HUES64 (cell line): ENCODE data around the gene KIF2A.
A peak's percentile ranks its signal among the peaks of the same experiment; 100 is the strongest.

Experiments
- H3K27ac ChIP-seq: 2 replicates; pipeline ENCODE4 v1.7.0; 2013; ENCODE audit warnings: low read depth, low read length, inconsistent platforms
- H3K27me3 ChIP-seq: 2 replicates; pipeline ENCODE4 v1.6.1; 2013; ENCODE audit warnings: mild to moderate bottlenecking, low read length; ENCODE audit not compliant: insufficient read depth
- H3K36me3 ChIP-seq: 2 replicates; pipeline ENCODE4 v1.6.1; 2013; ENCODE audit warnings: mild to moderate bottlenecking, low read length; ENCODE audit not compliant: insufficient read depth
- H3K4me1 ChIP-seq: 2 replicates; pipeline ENCODE4 v1.6.1; 2013; ENCODE audit warnings: mild to moderate bottlenecking, low read length, moderate library complexity; ENCODE audit not compliant: insufficient read depth
- H3K4me3 ChIP-seq: 2 replicates; pipeline ENCODE4 v1.5.1; 2013; ENCODE audit warnings: mild to moderate bottlenecking, low read length, moderate library complexity
- H3K9ac ChIP-seq: 2 replicates; pipeline ENCODE4 v1.6.1; 2013; ENCODE audit warnings: mild to moderate bottlenecking, low read depth, low read length
- H3K9me3 ChIP-seq: 2 replicates; pipeline ENCODE4 v1.6.1; 2013; ENCODE audit warnings: low read depth, low read length; ENCODE audit not compliant: insufficient read depth
- WGBS: fragments of 150-250, 120-280 bp; methylation state at CpG from one replicate; pipeline ENCODE4 v1.1.7; 2013; ENCODE audit warnings: missing lambda C conversion rate; 5-methylcytosine and 5-hydroxymethylcytosine counted together

The KIF2A gene

DNA sequence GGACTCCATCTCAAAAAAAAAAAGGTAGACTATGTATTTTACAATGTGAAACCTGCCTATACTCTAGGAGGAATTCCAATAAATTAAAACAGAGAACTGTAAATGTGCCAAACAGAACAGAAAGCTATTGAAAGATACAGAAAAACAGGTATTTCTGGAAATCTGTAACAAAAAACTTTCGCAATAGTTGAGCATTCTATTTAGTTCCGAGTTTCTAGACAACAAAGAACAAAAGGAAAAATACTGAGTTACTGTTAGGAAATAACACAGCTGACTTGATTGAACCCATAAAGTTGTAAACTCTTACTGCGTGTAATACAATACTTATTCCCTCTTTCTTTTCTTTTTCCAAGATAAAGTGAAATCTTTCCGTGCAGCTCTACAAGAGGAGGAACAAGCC, 79.1 kb downstream of the KIF2A start:
- Histone ChIP-seq H3K4me3 (no peak overlapping the region), H3K9me3 (no peaks in the 10 kb centered on the region), H3K4me1 (no peaks in the 10 kb centered on the region), H3K27me3 (no peaks in the 10 kb centered on the region), H3K9ac (no peak overlapping the region), H3K36me3 (peaks cover 93% of the 10 kb centered on the region), H3K27ac (no peak overlapping the region)
- 95% methylated on average over 4 of the region's 4 CpGs for WGBS

DNA sequence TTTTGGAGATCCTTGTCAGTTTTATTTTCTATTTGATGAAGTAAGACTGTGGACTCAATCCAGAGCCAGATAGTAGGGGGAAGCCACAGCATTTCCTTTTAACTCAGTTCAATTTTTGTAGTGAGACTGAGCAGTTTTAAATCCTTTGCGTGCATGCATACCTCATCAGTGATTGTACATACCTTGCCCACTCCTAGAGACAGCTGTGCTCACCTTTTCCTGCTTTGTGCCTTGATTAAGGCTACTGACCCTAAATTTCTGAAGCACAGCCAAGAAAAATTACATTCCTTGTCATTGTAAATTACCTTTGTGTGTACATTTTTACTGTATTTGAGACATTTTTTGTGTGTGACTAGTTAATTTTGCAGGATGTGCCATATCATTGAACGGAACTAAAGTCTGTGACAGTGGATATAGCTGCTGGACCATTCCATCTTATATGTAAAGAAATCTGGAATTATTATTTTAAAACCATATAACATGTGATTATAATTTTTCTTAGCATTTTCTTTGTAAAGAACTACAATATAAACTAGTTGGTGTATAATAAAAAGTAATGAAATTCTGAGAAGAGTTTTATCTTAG, 79.9 kb downstream of the KIF2A start:
- Histone ChIP-seq H3K36me3 (peaks cover 93% of the 10 kb centered on the region), H3K27ac (no peak overlapping the region), H3K27me3 (no peaks in the 10 kb centered on the region), H3K9me3 (no peaks in the 10 kb centered on the region), H3K4me1 (no peaks in the 10 kb centered on the region), H3K4me3 (no peak overlapping the region), H3K9ac (no peak overlapping the region)
- WGBS = 87% methylated on average over 2 of the region's 2 CpGs

DNA sequence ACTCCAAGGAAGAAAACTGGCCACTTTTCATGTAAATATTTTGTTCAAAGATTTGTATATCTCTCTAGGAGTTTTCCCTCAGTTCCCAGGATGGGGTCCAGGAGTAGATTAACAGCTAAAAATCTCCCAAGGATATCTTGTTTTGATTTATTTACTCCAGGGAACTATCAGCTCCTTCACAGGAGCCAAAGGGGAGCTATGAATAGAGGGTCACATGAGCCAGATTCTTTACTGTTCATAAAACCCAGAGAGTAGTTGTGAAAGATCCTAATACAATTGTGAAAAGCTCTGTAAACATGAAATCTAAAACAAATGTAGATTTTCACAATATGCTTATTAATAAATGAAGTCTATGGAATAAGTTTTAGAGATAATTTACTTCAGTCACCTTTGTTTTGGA, 80.8 kb downstream of the KIF2A start:
- H3K27me3 ChIP-seq = no peaks in the 10 kb centered on the region
- no peaks in the 10 kb centered on the region for H3K4me1 ChIP-seq
- H3K27ac ChIP-seq = no peak overlapping the region
- no peak overlapping the region for H3K9ac ChIP-seq
- H3K36me3 ChIP-seq = peaks cover 93% of the 10 kb centered on the region
- H3K4me3 ChIP-seq = no peak overlapping the region
- H3K9me3 ChIP-seq = no peaks in the 10 kb centered on the region

DNA sequence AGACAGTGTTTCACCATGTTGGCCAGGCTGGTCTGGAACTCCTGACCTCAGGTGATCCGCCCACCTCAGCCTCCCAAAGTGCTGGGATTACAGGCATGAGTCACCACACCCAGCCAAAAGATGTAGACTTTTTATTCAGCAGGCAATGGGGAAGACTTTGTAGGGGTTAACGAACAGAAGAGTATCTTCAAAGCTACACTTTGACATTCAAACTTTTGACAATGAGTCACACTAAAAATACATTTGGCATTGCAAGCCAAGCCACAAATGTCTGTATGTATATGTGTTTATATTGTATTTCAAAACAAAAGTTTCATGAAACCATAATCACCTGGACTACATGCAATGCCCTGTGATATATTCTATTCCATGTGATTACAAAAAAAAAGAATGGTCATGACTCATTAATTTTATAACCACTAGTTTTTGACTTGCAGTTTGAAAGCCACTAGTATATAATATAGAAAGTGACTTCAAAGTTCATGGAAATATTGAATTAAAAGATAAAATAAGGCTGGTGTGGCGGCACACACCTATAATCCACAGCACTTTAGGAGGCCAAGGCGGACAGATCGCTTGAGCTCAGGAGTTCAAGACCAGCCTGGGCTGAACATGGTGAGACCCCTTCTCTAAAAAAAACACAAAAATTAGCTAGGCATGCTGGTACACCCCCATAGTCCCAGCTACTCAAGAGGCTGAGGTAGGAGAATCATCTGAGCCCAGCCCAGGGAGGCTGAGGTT, 89.4 kb downstream of the KIF2A start:
- Histone ChIP-seq H3K4me1 (no peaks in the 10 kb centered on the region), H3K27me3 (no peaks in the 10 kb centered on the region), H3K4me3 (no peak overlapping the region), H3K27ac (no peak overlapping the region), H3K36me3 (peaks cover 77% of the 10 kb centered on the region), H3K9me3 (no peaks in the 10 kb centered on the region), H3K9ac (no peak overlapping the region)
- 90% methylated on average over 5 of the region's 5 CpGs for WGBS

DNA sequence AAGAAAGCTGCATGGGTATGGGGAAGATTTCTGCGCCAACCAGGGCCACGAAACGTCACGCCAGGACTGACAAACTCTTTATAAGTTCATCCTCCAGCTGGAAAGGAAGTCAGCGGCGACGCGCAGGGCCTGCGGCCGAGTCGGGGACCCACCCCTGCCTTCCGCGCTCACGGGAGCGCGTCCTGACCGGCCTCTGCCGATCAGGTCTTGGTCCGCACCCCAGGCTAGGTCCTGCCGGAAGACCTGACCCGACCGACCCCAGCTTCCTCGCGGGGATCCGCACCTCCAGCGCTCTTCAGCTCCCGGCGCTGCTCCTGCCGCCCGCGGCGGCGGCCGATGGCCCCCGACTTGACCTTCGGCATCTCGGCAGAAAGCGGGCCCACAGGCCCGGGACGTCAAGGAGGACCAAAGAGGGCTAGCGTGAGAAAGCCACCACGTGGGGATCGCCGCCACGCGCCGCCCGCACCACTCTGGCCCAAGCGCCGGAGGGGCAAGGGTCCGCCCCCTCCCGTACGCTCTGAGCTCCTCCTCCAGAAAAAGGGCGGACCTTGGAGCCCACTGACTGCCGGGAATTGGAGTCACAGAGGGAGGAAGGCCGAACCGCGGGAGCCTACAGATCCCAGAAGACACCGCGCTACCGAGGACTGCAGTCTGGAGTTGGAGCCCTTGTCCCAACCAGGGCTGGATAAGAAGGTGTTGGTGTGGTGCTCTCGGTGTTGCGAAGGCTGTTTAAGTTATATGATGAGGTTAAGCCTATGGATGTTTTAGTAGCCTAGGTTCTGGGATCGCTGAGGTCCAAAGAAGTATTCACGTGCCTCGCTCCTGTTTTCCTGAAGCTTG, 97.6 kb downstream of the KIF2A start, which contains the start of gene DIMT1:
DIMT1 (minus strand) TSS at position 495 of the 840 bp plus-strand sequence; CDS start at position 362, 133 bp downstream.
- under 1% methylated on average over 66 of the region's 66 CpGs for WGBS
- Histone ChIP-seq H3K9me3 (no peaks in the 10 kb centered on the region), H3K27ac (peak within 1 kb of the TSS; percentile 88), H3K9ac (peak within 1 kb of the TSS; percentile 86), H3K4me3 (peak within 1 kb of the TSS; percentile 75), H3K4me1 (peaks cover 6% of the 10 kb centered on the region; the same call in 1 of the 2 replicates), H3K36me3 (peaks cover 18% of the 10 kb centered on the region), H3K27me3 (no peaks in the 10 kb centered on the region)

DNA sequence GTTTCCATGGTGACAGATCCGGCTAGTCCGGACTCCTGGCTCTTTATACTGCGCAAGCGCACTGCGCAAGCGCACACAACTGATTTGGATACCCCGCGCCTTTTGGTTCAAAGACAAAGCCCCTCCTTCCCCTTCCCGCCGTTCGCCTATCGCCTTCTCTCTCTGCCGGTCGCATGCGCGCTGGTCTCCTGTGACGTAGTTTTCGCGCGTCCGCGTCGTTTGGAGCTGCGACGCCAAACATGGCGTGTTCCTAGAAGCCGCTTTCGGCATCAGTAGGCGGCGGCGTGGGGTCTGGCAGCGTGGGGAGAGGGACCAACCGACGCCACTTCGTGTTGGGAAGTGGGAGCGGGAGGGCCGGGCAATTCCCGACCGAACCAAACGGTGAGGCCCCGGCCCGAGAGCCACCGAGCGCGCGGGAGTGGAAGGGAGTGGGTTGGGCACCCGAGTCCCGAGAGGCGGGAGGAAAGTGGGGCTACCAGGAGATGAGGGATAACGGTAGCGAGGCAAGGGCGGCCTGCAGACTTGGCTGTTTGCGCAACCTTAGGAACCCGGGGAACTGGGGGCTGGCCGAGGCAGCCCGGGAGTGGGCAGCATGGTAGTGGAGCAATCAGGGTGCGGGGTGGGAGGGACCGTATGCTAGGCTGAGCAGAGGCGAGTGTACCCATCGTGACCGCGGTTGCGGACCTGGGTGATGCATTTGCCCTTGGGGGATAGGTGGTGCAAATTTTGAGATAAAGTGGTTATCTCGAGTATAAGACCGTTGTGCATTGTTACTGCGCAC, 106.7 kb downstream of the KIF2A start, which contains the start of gene IPO11:
IPO11 (plus strand) TSS at position 215 of the 781 bp plus-strand sequence. CDS start 24,517 bp downstream, outside the sequence.
- peak within 1 kb of the TSS; percentile 92 for H3K9ac ChIP-seq
- H3K36me3 ChIP-seq = no peaks in the 10 kb centered on the region; the same call in 1 of the 2 replicates
- no peaks in the 10 kb centered on the region for H3K27me3 ChIP-seq
- H3K27ac ChIP-seq = peak within 1 kb of the TSS; percentile 40
- H3K4me1 ChIP-seq = peaks cover 7% of the 10 kb centered on the region
- H3K4me3 ChIP-seq = peak within 1 kb of the TSS; percentile 100
- no peaks in the 10 kb centered on the region for H3K9me3 ChIP-seq
- WGBS = under 1% methylated on average over 66 of the region's 66 CpGs

DNA sequence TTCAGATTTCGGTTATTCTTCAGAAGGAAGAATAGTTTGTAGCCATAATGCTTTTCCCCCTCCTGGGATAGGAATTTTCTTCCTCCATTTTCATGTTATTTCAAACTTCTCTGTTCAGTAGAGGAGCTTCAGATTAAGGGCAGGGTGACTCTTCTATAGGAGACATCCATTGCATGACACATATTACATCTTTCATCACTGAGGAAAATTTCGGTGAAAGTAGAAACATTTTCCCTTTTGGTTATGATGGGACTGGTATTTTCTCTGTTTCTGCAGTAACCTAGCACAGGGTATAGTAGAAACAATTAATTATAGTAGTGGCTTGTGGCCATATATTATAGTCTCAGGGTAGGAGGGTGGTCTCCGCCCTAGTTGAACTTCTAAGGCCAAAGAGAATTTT, 107.7 kb downstream of the KIF2A start:
- Histone ChIP-seq H3K9me3 (no peaks in the 10 kb centered on the region), H3K4me3 (peak overlapping the region; percentile 100), H3K9ac (peak overlapping the region; percentile 92; the same call in 1 of the 2 replicates), H3K4me1 (peaks cover 7% of the 10 kb centered on the region), H3K27me3 (no peaks in the 10 kb centered on the region), H3K27ac (no peak overlapping the region), H3K36me3 (no peaks in the 10 kb centered on the region; the same call in 1 of the 2 replicates)
- 33% methylated on average over 1 of the region's 3 CpGs for WGBS

DNA sequence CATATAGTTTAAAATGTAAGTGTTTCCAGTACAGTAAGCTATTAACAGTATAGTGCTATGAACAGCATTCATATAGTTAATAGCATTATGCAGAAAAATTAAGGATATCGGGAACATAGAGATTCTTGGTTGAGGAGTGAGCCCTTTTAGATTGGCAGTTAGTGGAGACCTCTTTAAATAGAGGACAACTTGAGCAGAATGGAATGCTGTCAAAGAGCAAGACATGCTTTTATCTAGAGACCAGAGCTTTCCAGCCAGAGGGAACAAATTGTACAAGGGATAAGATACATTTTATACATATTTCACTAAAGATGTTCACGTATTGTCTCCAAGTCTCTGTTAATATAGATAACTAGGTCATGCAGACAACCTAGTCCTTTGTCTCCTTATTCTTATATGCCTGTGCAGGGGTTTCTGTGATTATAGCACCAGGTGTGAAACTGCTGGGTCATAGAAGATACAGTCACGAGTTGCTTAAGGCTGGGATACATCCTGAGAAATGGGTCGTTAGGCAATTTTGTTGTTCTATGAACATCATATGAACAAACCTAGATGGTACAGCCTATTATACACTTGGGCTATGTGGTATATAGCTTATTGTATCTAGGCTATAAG, 112.6 kb downstream of the KIF2A start:
- Histone ChIP-seq H3K9me3 (no peaks in the 10 kb centered on the region), H3K27me3 (no peaks in the 10 kb centered on the region), H3K4me3 (no peak overlapping the region), H3K27ac (no peak overlapping the region), H3K9ac (no peak overlapping the region), H3K4me1 (peaks cover 5% of the 10 kb centered on the region), H3K36me3 (no peaks in the 10 kb centered on the region; the same call in 1 of the 2 replicates)
- 89% methylated on average over 3 of the region's 4 CpGs for WGBS

DNA sequence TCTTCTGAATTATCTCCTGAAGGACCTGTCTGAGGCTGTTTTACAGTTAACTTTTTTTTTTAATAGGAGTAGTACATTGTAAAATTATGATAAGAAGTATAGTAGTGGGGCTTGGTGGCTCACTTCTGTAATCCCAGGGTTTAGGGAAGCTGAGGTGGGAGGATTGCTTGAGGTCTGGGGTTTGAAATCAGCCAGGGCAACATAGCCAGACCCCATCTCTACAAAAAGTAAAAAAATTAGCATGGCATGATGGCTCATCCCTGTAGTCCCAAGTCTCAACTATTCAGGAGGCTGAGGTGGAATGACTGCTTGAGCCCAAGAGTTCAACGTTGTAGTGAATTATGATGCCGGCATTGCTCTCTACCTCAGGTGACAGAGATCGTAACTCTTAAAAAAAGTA, 113.6 kb downstream of the KIF2A start:
- no peak overlapping the region for H3K4me3 ChIP-seq
- H3K36me3 ChIP-seq = no peaks in the 10 kb centered on the region; the same call in 1 of the 2 replicates
- H3K9ac ChIP-seq = no peak overlapping the region
- WGBS = 98% methylated on average over 3 of the region's 3 CpGs
- no peak overlapping the region for H3K27ac ChIP-seq
- no peaks in the 10 kb centered on the region for H3K27me3 ChIP-seq
- no peaks in the 10 kb centered on the region for H3K4me1 ChIP-seq
- no peaks in the 10 kb centered on the region for H3K9me3 ChIP-seq

DNA sequence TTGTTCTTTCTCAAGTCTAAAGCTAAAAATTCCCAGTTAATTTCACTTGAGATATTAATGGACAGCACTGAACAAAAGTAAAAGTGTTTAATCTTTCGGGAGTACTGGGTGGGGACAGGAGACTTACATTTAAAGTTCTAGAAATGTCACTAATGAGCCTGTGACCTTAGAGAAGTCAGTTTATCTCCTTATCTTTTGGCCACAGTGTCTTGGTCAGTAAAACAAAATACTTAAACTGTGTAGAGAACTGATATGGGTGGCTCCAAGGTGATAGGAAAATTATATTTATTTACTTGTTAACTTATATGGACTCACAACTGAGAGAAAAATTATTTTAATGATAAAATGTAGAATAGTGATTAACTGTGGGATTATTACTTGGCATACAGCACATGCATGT, 115.4 kb downstream of the KIF2A start:
- no peak overlapping the region for H3K9ac ChIP-seq
- no peaks in the 10 kb centered on the region for H3K27me3 ChIP-seq
- no peaks in the 10 kb centered on the region; the same call in 1 of the 2 replicates for H3K36me3 ChIP-seq
- H3K4me3 ChIP-seq = no peak overlapping the region
- no peaks in the 10 kb centered on the region for H3K9me3 ChIP-seq
- 90% methylated on average over 1 of the region's 1 CpG for WGBS
- H3K27ac ChIP-seq = no peak overlapping the region
- no peaks in the 10 kb centered on the region for H3K4me1 ChIP-seq
